Astrocyte of the cerebellum (primary cell): ENCODE measurements around the gene DHX58.

ENCODE experiments used
- DNase-seq: peaks from one replicate; pipeline ENCODE4 v3.0.0-alpha.2; 2011; ENCODE audit warnings: low read depth
- H3K4me3 ChIP-seq: 2 replicates; pipeline ENCODE4 v1.5.1; 2011; ENCODE audit warnings: mild to moderate bottlenecking, low read depth, low read length, moderate library complexity
- CTCF ChIP-seq: IDR thresholded peaks from 2 replicates; pipeline ENCODE4 v1.5.1; 2012; ENCODE audit warnings: low read length, low read depth, moderate library complexity, mild to moderate bottlenecking; ENCODE audit errors: missing control alignments
- in situ Hi-C: cut with HindIII; loops from 2 replicates; pipeline ENCODE4 v1.10.0; 2017; ENCODE audit warnings: low sequenced_read_pairs

DHX58 gene

DNA sequence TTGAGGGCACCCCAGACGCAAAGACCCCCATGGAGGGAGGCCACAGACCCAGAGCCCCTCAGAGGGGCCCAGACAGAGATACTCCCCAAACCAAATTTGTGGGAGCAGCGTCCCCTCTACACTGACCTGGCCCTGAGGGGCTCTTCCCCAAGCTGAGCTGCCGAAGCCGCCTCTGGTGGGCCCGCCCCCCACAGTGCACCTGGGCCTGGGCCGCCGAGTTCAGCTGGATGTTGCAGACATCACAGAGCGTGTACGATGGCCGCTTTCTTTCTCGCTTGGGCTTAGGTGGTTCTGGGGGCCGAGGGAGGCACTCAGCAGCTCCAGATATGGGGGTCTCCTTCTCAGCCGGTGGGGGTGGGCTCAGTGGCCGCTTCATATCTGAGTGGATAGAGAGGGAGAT lies 49.8 kb downstream of the DHX58 start:
- DNase-seq: no peak
- no peak overlapping the region for H3K4me3 ChIP-seq
- no peak for TF ChIP-seq CTCF
- in situ Hi-C loops: no loop called here

DNA sequence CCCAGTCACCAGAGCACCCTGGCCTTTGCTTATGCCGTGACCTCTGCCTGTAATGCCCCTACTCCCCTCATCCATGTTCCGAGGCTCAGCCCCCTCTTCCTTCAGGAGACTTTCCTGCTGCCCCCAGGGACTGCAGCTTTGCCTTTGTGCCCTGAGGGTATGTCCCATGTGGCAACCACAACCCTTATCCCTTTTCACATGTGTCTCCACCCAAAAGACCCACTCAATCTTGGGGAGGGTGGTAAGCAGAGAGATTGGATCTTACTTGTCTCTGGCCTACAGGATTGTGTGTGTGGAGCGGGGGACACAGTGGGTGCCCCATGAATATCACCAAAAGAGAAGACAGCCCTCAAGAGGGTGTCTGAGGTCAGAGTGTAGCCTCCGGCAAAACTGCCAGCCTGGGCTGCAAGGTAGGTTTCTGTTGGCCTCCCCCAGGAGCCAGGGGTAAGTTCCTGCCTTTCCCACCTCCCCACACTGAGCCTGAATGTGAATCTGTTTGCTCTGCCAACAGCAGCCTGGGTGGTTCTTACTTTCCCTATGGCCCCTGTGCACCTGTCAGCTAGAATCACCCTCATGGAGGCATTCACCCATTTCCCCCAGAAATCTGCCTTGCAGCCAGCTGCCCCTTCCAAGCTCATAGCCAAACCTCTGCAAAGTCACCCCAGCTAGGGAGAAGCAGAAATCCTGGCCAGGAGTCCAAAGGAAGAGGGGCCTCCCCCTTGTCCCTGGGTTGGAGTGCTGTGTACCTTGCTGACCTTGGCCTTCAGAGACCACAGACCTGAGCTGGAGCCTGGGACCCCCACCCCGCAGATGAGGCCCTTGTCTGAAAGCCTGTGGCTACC lies 50.6 kb downstream of the DHX58 start:
- no peak for DNase-seq
- TF ChIP-seq CTCF: no peak
- in situ Hi-C loops: no loop called here
- H3K4me3 ChIP-seq: no peak overlapping the region

DNA sequence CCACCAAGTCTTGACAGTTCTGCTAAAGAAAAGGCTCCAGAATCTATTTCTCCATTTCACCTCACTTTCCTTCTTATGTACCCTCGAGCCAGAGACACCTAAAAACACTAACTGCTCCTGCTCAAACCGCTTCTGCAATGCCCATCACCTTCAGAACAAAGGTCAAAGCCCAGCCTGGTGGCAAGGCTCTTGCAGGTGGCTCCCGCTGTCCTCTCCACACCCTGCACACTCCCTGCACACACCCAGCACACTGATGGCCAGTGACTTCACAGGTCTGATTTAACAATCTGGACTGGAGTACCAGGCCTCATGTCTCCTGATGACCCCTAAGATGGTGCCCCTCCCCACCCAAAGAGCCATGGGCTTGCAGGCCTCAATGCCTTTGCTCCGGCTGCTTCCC lies 52.3 kb downstream of the DHX58 start:
- H3K4me3 ChIP-seq: no peak overlapping the region
- no peak for DNase-seq
- no peak for TF ChIP-seq CTCF
- in situ Hi-C loops: no loop called here

GRCh38 chr17:42059815-42060214 lies 52.7 kb downstream of the DHX58 start:
- no peak overlapping the region for H3K4me3 ChIP-seq
- in situ Hi-C loops: no loop called here
- TF ChIP-seq CTCF: no peak
- no peak for DNase-seq

DNA sequence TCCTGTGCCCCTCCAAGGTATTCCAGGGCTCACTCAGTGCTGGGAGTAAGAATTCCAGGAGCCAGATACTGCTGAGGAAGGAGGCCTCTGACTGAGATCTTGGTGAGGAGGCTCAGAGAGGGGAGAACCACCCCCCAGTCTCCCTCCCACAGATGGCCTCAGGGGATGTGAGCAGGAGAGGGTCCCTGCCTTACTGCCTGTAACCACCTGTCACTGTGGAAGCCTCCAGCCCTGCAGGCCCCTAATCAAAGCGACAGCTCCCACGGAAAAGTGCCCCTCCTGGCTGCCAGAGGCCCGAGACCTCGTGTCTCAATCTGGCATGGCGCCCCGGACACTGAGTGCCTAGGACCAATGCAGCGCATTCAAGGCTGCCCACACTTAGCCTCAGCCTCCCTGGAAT lies 54.5 kb downstream of the DHX58 start:
- no peak for TF ChIP-seq CTCF
- H3K4me3 ChIP-seq: no peak overlapping the region
- no peak for DNase-seq
- in situ Hi-C loops: no loop called here

GRCh38 chr17:42056635-42057034 lies 55.9 kb downstream of the DHX58 start:
- in situ Hi-C loops: no loop called here
- no peak for DNase-seq
- TF ChIP-seq CTCF: no peak
- H3K4me3 ChIP-seq: no peak overlapping the region
